GM19035 (cell line): ENCODE results near the gene RESP18.
A peak's percentile ranks its signal among the peaks of the same experiment; 100 is the strongest.

Experiments used
- ATAC-seq: cut with Tn5 transposase; IDR thresholded peaks from one replicate; pipeline ENCODE4 v1.9.1; 2021; ENCODE audit not compliant: unreplicated experiment

Gene RESP18

GRCh38 chr2:219278655-219279150 is 53.8 kb downstream of the RESP18 start:
- ATAC-seq = no peak

- peak; percentile 24 for ATAC-seq
Observed at GRCh38 chr2:219277703-219278654, 54.6 kb downstream of the RESP18 start.
